Right atrium auricular region (tissue), 2 donors: ENCODE data around the gene ASS1. TPM values are rescaled to one million over a fixed set of nuclear protein-coding genes. Genes with fewer than 3 reads are reported as not detected.

Experiments
- DNase-seq: peaks from one replicate; pipeline ENCODE4 v3.0.0-alpha.2; 2019; ENCODE audit warnings: low spot score
- H3K27ac ChIP-seq, 2 donors: fragments of 200-600 bp; sonication (generic); 1 replicate in 1 of 2; 2 replicates in 1 of 2; pipeline ENCODE4 v1.5.1; 2016 to 2019
- H3K27me3 ChIP-seq, 2 donors: fragments of 200-600 bp; sonication (generic); one replicate each; pipeline versions ENCODE4 v1.5.1 to v1.6.0; 2017 to 2019
- H3K36me3 ChIP-seq: fragments of 200-600 bp; sonication (generic); one replicate; pipeline ENCODE4 v1.5.1; 2016
- H3K4me1 ChIP-seq, 2 donors: fragments of 200-600 bp; sonication (generic); one replicate each; pipeline versions ENCODE4 v1.5.1 to v1.6.0; 2017 to 2019
- H3K4me3 ChIP-seq, 2 donors: fragments of 200-600 bp; sonication (generic); 1 replicate in 1 of 2; 2 replicates in 1 of 2; pipeline ENCODE4 v1.5.1; 2017 to 2019; ENCODE audit warnings: mild to moderate bottlenecking in 1 of 2, moderate library complexity in 1 of 2
- H3K9me3 ChIP-seq, 2 donors: fragments of 200-600 bp; sonication (generic); one replicate each; pipeline ENCODE4 v1.5.1; 2019
- total RNA-seq, 2 donors: library from RNA; depleted of rRNA; stranded (reverse); fragments of >200 nt; gene quantifications; one replicate each; pipeline ENCODE4 v1.1.0, GENCODE V29; 2016
- TF ChIP-seq, protein P1 (sequence below), 2 donors: fragments of 200-600 bp; sonication (generic); IDR thresholded peaks; one replicate each; pipeline ENCODE4 v1.5.1; 2019; ENCODE audit warnings: antibody characterized with exemption in 2 of 2

Gene ASS1
- total RNA-seq, 2 donors from 2014 or later = 75.3 to 110 TPM

DNA sequence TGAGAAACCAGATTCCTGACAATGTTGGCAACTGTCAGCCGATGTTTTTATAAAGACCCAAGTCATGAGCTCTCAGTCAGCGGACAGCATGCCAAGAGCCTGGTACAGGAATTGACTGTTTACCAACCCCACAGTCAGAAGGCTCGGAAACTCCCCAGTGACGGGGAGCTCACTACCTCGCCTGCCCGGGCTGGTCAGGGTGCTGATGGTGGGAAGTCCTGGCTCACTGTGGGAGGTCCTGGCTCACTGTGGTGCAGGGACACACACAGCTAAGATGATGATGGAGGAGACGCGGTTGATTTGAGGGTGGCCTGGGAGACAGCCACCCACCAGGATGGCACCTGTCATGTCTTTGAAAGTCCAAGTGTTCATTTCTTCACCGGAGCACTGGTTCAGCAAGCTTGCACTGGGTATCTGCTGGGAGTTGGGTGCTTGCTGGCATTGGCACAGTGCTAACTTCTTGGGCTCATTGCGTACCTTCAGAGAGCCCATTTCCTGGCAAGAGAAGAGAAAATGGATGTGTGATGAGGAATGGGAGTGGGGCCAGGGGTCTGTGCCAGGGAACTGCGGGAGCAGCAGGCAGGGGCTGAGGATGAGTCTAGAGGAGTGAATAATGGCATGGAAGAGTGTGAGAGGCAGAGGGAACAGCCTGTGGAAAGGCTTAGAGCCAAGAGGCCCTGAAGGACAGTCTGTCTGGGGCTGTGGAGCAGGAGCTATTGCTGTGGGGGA is 15.3 kb downstream of the ASS1 start:
- no peak overlapping the region for H3K4me3 ChIP-seq
- no peak overlapping the region for H3K27ac ChIP-seq
- TF ChIP-seq, protein P1, sequence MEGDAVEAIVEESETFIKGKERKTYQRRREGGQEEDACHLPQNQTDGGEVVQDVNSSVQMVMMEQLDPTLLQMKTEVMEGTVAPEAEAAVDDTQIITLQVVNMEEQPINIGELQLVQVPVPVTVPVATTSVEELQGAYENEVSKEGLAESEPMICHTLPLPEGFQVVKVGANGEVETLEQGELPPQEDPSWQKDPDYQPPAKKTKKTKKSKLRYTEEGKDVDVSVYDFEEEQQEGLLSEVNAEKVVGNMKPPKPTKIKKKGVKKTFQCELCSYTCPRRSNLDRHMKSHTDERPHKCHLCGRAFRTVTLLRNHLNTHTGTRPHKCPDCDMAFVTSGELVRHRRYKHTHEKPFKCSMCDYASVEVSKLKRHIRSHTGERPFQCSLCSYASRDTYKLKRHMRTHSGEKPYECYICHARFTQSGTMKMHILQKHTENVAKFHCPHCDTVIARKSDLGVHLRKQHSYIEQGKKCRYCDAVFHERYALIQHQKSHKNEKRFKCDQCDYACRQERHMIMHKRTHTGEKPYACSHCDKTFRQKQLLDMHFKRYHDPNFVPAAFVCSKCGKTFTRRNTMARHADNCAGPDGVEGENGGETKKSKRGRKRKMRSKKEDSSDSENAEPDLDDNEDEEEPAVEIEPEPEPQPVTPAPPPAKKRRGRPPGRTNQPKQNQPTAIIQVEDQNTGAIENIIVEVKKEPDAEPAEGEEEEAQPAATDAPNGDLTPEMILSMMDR (IDR thresholded peaks at IDR 0.05) = no peak
- H3K27me3 ChIP-seq = no peaks in the 10 kb centered on the region
- DNase-seq = no peak
- peaks cover 0 to 7% of the 10 kb centered on the region in 2 donors for H3K4me1 ChIP-seq
- no peaks in the 10 kb centered on the region for H3K9me3 ChIP-seq
- peaks cover 15% of the 10 kb centered on the region for H3K36me3 ChIP-seq

DNA sequence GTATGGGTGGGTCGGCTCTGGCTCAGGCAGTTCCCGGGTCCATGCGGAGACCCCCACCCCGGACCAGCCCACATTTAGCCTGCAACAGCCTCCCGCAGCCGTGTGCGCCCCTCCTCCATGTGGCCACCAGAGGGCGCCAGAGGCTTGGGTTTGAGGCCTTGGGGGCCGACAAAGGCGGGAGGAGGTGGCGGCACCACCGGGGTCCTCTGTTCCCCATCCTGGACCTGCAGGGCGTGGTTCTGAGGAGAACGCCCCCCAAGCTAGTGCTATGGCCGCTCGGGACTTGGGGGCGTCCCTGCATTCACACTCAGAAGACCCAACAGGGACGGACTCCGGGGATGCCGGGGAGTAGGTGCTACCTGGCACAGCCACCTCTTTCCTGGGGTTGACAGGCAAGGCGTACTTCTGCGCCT is 16.5 kb downstream of the ASS1 start:
- Histone ChIP-seq H3K27ac (no peak overlapping the region), H3K9me3 (no peaks in the 10 kb centered on the region), H3K4me3 (no peak overlapping the region), H3K36me3 (peaks cover 18% of the 10 kb centered on the region), H3K4me1 (peaks cover 0 to 7% of the 10 kb centered on the region in 2 donors), H3K27me3 (no peaks in the 10 kb centered on the region)
- TF ChIP-seq, protein P1 (IDR thresholded peaks at IDR 0.05) = peak; percentile 85 to 95
- DNase-seq = no peak

DNA sequence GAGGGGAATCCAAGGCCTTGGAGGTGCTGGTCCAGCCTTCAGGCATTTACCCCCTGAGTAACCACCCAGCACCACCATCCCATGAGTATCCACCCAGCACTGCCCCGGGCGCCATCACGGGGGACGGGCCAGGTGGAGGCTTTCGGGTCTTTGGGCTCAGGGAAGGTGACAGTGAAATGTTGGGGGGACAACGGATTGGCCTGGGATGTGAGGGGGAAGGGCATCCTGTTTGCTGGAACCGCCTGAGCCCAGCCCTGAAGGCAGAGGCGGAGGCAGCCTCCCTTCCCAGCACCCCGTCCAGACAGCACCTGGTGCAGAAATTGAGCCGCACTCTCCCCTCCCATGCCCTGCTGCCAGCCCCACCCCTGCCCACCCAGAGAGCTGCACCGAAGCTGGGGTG is 17.0 kb downstream of the ASS1 start:
- peaks cover 0 to 7% of the 10 kb centered on the region in 2 donors for H3K4me1 ChIP-seq
- no peak overlapping the region for H3K4me3 ChIP-seq
- no peaks in the 10 kb centered on the region for H3K9me3 ChIP-seq
- H3K27me3 ChIP-seq = no peaks in the 10 kb centered on the region
- peaks cover 23% of the 10 kb centered on the region for H3K36me3 ChIP-seq
- no peak for DNase-seq
- TF ChIP-seq, protein P1 (IDR thresholded peaks at IDR 0.05) = no peak
- H3K27ac ChIP-seq = no peak overlapping the region

DNA sequence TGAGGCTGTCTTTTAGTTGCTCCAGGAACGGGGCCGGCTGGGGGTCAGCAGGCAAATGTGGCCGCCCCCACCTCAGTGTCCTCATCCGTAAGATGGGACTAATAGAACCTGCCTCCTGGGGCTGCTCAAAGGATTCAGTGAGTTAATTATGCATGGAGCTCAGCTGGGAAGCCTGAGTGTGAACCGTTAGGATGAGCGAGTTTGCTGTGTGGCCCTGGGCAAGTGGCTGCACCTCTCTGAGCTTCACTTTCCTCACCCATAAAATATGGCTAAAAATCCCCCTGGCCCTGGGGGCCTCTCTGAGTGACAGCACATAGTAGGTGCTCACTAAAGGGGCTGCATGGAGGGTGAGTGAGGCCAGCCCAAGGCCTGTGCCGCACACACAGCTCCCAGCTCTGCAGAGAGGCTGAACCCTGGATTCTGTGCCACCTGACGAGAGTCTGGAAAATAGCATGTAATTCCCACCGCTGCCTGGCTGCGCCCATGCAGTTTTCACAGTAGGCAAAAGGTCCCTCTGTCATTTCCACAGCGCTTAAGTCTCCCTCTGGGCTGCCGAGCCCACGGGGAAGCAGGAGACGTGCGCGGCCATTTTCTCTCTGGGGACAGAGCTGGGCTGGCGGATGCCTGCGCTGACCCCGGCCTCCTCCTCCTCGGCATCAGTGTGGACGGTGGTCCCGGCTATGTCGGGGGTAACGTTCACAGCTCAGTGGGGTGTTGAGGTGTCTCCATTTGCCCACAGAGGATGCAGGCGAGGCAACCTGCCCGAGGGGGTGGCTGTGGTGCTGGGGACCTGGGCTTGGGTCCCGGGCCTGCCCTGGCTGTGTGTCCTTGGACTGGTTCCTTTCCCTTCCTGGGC is 18.2 kb downstream of the ASS1 start:
- H3K9me3 ChIP-seq = no peaks in the 10 kb centered on the region
- H3K4me3 ChIP-seq = no peak overlapping the region
- peaks cover 23% of the 10 kb centered on the region for H3K36me3 ChIP-seq
- DNase-seq = no peak
- H3K27me3 ChIP-seq = no peaks in the 10 kb centered on the region
- H3K27ac ChIP-seq = no peak overlapping the region
- peaks cover 0 to 7% of the 10 kb centered on the region in 2 donors for H3K4me1 ChIP-seq
- TF ChIP-seq, protein P1 (IDR thresholded peaks at IDR 0.05) = no peak

DNA sequence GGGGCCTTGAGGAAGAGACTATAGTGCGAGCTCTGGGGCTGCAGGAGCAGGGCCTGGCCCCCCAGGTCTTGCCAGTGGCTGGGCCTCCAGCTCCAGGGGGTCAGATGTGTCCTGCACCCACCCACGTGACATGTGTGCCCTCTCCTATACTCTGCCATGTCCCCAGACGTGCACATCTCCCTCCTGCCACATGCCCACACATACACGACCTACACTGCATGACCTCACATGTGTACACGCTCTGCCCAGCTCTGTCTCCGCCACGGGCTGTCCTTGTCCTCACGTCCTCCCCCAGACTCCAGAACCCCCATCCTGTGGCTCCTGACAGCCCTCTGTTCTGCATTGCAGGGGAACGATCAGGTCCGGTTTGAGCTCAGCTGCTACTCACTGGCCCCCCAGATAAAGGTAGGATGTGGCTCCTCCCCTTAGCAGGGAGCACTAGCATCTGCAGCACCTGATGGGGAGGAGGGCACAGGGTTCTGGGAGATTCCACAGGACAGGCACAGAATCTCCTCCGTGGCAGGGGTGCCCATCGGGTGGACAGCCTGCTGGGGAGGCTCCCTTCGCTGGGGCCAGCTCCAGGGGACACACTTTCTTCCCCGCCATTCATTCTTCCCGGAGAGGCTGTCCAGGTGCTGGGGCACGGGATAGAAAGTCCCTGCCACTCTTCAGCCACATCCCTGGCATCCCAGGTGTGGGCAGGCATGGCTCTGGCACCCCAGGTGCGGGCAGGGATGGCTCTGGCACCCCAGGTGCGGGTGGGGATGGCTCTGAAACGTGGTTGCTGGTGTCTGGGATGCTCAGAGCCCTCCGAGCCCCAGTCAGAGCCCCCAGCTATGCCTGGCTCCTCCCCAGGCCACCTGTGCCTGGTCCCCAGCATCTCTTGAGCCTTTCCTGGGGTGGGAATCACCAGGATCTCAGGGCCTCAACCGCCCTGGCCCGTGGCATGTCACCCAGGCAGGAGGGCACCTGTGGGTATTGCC is 19.3 kb downstream of the ASS1 start:
- peaks cover 23% of the 10 kb centered on the region for H3K36me3 ChIP-seq
- H3K4me1 ChIP-seq = peaks cover 0 to 7% of the 10 kb centered on the region in 2 donors
- TF ChIP-seq, protein P1 (IDR thresholded peaks at IDR 0.05) = no peak
- H3K27ac ChIP-seq = no peak overlapping the region
- H3K4me3 ChIP-seq = no peak overlapping the region
- H3K27me3 ChIP-seq = no peaks in the 10 kb centered on the region
- no peaks in the 10 kb centered on the region for H3K9me3 ChIP-seq
- no peak for DNase-seq
